K562 (cell line): ENCODE results near the gene IL34.

Experiments
- EGR1 ChIP-seq: fragments of 450-650 bp; conservative IDR thresholded peaks from 2 replicates; pipeline ENCODE4 v1.6.1; 2017; ENCODE audit warnings: mild to moderate bottlenecking
- EP300 ChIP-seq: IDR thresholded peaks from 2 replicates; pipeline ENCODE4 v1.6.1; 2012; ENCODE audit warnings: low read length, improper control_type of control experiment
- ETV6 ChIP-seq, 3 experiments: fragments of 150-350 bp in 1 of 3; sonication (generic) in 1 of 3; formaldehyde crosslinking in 1 of 3; IDR thresholded peaks; 2 replicates each; pipeline versions ENCODE4 v1.6.1 to v1.8.0; 2014 to 2022; ENCODE audit warnings: borderline replicate concordance in 2 of 3, low read depth in 2 of 3, antibody characterized with exemption in 1 of 3, low read length in 1 of 3, mild to moderate bottlenecking in 1 of 3, missing genetic modification reagents in 1 of 3
- EZH2 ChIP-seq: IDR thresholded peaks from 2 replicates; pipeline ENCODE4 v1.6.1; 2012; ENCODE audit warnings: low read depth, mild to moderate bottlenecking, inconsistent platforms, low read length, borderline replicate concordance
- MAX ChIP-seq: sonication (generic); formaldehyde crosslinking; IDR thresholded peaks from 2 replicates; pipeline ENCODE4 v1.9.0; 2022; ENCODE audit warnings: mild to moderate bottlenecking, missing genetic modification reagents
- MYC ChIP-seq, 2 experiments: fragments of 250-450 bp in 1 of 2; sonication (Bioruptor Pico) in 1 of 2; IDR thresholded peaks; 2 replicates each; pipeline versions ENCODE4 v1.5.1 to v1.6.1; 2012 to 2021; ENCODE audit warnings: low read depth in 2 of 2, borderline replicate concordance in 1 of 2, improper control_type of control experiment in 1 of 2, low read length in 1 of 2, mild to moderate bottlenecking in 1 of 2, moderate library complexity in 1 of 2
- SREBF2 ChIP-seq: sonication (generic); formaldehyde crosslinking; IDR thresholded peaks from 2 replicates; pipeline ENCODE4 v1.4.0; 2020; ENCODE audit warnings: mild to moderate bottlenecking, missing genetic modification reagents
- ZNF197 ChIP-seq: fragments of 200-800 bp; sonication (Bioruptor generic); IDR thresholded peaks from 2 replicates; pipeline ENCODE4 v1.6.1; 2016; ENCODE audit warnings: low read depth, missing genetic modification characterization, missing compliant biosample characterization
- ZNF609 ChIP-seq: sonication (generic); formaldehyde crosslinking; IDR thresholded peaks from 2 replicates; pipeline ENCODE4 v1.8.1; 2023; ENCODE audit warnings: missing genetic modification reagents, mild to moderate bottlenecking, borderline replicate concordance
- TF ChIP-seq, protein P1 (sequence below): sonication (generic); formaldehyde crosslinking; IDR thresholded peaks from 2 replicates; pipeline ENCODE4 v1.4.0; 2020; ENCODE audit warnings: mild to moderate bottlenecking, missing genetic modification reagents

GRCh38 chr16:70638814-70639792, 7.3 kb upstream of the IL34 start:
- TF ChIP-seq EP300 (no peak), ZNF609 (no peak), ZNF197 (CRISPR knock-in tag) (no peak), EGR1 (no peak), MAX (no peak), EZH2 (no peak), SREBF2 (CRISPR knock-in tag) (no peak), ETV6 (IDR thresholded peaks at IDR 0.05; ENCODE audit: borderline replicate concordance in 1 of 2, low read depth in 2 of 2, low read length in 1 of 2) (no peak), ETV6 (CRISPR knock-in tag; IDR thresholded peaks at IDR 0.05; ENCODE audit: borderline replicate concordance) (no peak), MYC (IDR thresholded peaks at IDR 0.05; ENCODE audit: low read depth, low read length) (no peak), MYC (CRISPR knock-in tag; IDR thresholded peaks at IDR 0.05; ENCODE audit: borderline replicate concordance, low read depth) (no peak)
- TF ChIP-seq, protein P1, sequence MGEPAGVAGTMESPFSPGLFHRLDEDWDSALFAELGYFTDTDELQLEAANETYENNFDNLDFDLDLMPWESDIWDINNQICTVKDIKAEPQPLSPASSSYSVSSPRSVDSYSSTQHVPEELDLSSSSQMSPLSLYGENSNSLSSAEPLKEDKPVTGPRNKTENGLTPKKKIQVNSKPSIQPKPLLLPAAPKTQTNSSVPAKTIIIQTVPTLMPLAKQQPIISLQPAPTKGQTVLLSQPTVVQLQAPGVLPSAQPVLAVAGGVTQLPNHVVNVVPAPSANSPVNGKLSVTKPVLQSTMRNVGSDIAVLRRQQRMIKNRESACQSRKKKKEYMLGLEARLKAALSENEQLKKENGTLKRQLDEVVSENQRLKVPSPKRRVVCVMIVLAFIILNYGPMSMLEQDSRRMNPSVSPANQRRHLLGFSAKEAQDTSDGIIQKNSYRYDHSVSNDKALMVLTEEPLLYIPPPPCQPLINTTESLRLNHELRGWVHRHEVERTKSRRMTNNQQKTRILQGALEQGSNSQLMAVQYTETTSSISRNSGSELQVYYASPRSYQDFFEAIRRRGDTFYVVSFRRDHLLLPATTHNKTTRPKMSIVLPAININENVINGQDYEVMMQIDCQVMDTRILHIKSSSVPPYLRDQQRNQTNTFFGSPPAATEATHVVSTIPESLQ = no peak
